Fibroblast of the aortic adventitia (primary cell): ENCODE results near the gene CCSAP. TPM values are rescaled to one million over a fixed set of nuclear protein-coding genes. Genes with fewer than 3 reads are reported as not detected.
"Not testable (repeated sequence)": the region's sequence is repeated elsewhere in the genome, so short reads cannot be mapped to it uniquely, and the experiment has no call there.

ENCODE experiments used
- DNase-seq: peaks from one replicate; pipeline ENCODE4 v3.0.0-alpha.2; 2010; ENCODE audit warnings: low read depth
- H3K4me3 ChIP-seq: 2 replicates; pipeline ENCODE4 v1.5.1; 2011; ENCODE audit warnings: low read depth, mild to moderate bottlenecking, control low read depth, low read length, moderate library complexity
- total RNA-seq: library from RNA; depleted of rRNA; stranded (reverse); fragments of >200 nt; gene quantifications from 2 replicates; pipeline ENCODE4 v1.2.3, GENCODE V29; 2012; ENCODE audit warnings: low replicate concordance
- TF ChIP-seq, protein P1 (sequence below): IDR thresholded peaks from 2 replicates; pipeline ENCODE4 v1.5.1; 2011; ENCODE audit warnings: mild to moderate bottlenecking, low read length, control low read depth, inconsistent platforms; ENCODE audit not compliant: insufficient read depth

CCSAP gene
- total RNA-seq, 1 donor, result 5.3 TPM

- no peak for DNase-seq
- no peak overlapping the region for H3K4me3 ChIP-seq
- TF ChIP-seq, protein P1, sequence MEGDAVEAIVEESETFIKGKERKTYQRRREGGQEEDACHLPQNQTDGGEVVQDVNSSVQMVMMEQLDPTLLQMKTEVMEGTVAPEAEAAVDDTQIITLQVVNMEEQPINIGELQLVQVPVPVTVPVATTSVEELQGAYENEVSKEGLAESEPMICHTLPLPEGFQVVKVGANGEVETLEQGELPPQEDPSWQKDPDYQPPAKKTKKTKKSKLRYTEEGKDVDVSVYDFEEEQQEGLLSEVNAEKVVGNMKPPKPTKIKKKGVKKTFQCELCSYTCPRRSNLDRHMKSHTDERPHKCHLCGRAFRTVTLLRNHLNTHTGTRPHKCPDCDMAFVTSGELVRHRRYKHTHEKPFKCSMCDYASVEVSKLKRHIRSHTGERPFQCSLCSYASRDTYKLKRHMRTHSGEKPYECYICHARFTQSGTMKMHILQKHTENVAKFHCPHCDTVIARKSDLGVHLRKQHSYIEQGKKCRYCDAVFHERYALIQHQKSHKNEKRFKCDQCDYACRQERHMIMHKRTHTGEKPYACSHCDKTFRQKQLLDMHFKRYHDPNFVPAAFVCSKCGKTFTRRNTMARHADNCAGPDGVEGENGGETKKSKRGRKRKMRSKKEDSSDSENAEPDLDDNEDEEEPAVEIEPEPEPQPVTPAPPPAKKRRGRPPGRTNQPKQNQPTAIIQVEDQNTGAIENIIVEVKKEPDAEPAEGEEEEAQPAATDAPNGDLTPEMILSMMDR, result no peak
These were observed 49.2 kb downstream of the CCSAP start for GRCh38 chr1:229293528-229294204.

DNA sequence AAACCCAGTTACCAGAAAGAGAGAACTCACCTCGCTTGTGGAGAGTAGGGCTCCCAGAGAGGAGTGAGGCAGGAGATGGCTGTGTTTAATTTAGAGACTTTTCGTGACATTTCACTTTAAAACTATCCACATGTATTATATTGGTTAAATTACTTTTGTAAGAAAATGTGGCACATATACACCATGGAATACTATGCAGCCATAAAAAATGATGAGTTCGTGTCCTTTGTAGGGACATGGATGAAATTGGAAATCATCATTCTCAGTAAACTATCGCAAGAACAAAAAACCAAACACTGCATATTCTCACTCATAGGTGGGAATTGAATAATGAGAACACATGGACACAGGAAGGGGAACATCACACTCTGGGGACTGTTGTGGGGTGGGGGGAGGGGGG is 51.2 kb downstream of the CCSAP start:
- not testable (repeated sequence) for DNase-seq, H3K4me3 ChIP-seq

GRCh38 chr1:229288516-229288915 is 54.3 kb downstream of the CCSAP start:
- DNase-seq, result no peak
- TF ChIP-seq, protein P1, result no peak
- H3K4me3 ChIP-seq, result no peak overlapping the region

GRCh38 chr1:229287267-229287666 is 55.6 kb downstream of the CCSAP start:
- no peak for DNase-seq
- TF ChIP-seq, protein P1, result no peak
- H3K4me3 ChIP-seq, result no peak overlapping the region

- DNase-seq, result no peak
- TF ChIP-seq, protein P1, result no peak
These were observed 56.6 kb downstream of the CCSAP start for GRCh38 chr1:229286099-229286766.

DNA sequence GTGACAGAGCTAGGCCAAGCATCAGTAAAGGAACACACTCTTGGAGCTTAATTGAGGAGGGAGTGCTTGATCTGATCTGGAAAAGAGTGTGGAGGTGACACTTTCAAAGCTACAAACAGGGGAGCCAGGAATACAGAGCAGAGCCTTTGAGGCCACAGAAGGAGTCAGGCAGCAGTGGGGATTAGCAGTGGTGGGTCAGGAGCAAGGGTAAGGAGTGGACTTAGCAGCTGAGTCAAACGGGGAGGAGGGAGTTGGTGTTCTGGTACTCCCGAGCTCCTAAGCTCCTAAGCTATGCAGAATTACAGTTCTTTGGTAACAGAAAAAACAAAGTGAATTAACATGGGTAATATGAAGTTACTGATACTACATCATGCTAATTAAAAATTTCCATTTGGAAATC is 57.4 kb downstream of the CCSAP start:
- TF ChIP-seq, protein P1, result no peak
- no peak overlapping the region for H3K4me3 ChIP-seq
- no peak for DNase-seq

More at GRCh38 chr1:229286099-229286766, 56.6 kb downstream of the CCSAP start:
- H3K4me3 ChIP-seq, result no peak overlapping the region

GRCh38 chr1:229284887-229285286 is 58.0 kb downstream of the CCSAP start:
- no peak overlapping the region for H3K4me3 ChIP-seq
- TF ChIP-seq, protein P1, result no peak
- DNase-seq, result no peak
